A673 (cell line): ENCODE results near the gene VPS13C. TPM values are rescaled to one million over a fixed set of nuclear protein-coding genes. Genes with fewer than 3 reads are reported as not detected.

Experiments
- BruUV-seq: library from RNA; stranded (reverse); fragments of 400-500 nt; replicated peaks from 2 replicates; lab custom pipeline; 2021; lab: Mats Ljungman, UMichigan
- CTCF ChIA-PET: fragments of 300-600 bp; sonication (Branson Sonifier 250); formaldehyde crosslinking; loops from one replicate; lab custom pipeline; 2022; ENCODE audit warnings: antibody characterized with exemption; lab: Charles Lee
- POLR2A ChIA-PET: fragments of 300-600 bp; sonication (Branson Sonifier 250); formaldehyde crosslinking; loops from one replicate; lab custom pipeline; 2022; ENCODE audit warnings: antibody characterized with exemption; ENCODE audit not compliant: low non-redundant PET; lab: Charles Lee
- DNase-seq: peaks from one replicate; pipeline ENCODE4 v3.0.0-alpha.2; 2015; ENCODE audit warnings: low spot score
- H3K27ac ChIP-seq: fragments of 200-600 bp; sonication (generic); 2 replicates; pipeline ENCODE4 v1.5.1; 2016; ENCODE audit warnings: mixed run types, low read depth, mild to moderate bottlenecking, mixed read lengths, antibody characterized with exemption, low read length; ENCODE audit not compliant: poor library complexity, severe bottlenecking
- H3K27me3 ChIP-seq: fragments of 200-600 bp; sonication (generic); replicated peaks from 2 replicates; pipeline ENCODE4 v1.6.1; 2017; ENCODE audit warnings: mixed run types, low read depth, mild to moderate bottlenecking, mixed read lengths, antibody characterized with exemption, low read length; ENCODE audit not compliant: insufficient read depth, poor library complexity
- H3K36me3 ChIP-seq: fragments of 200-600 bp; sonication (generic); 2 replicates; pipeline ENCODE4 v1.6.1; 2016; ENCODE audit warnings: mixed run types, mild to moderate bottlenecking, mixed read lengths, antibody characterized with exemption, low read length; ENCODE audit not compliant: insufficient read depth, poor library complexity, severe bottlenecking
- H3K4me1 ChIP-seq: fragments of 200-600 bp; sonication (generic); 2 replicates; pipeline ENCODE4 v1.6.1; 2017; ENCODE audit warnings: mixed run types, mild to moderate bottlenecking, mixed read lengths, antibody characterized with exemption, low read length; ENCODE audit not compliant: insufficient read depth, poor library complexity, severe bottlenecking
- H3K4me3 ChIP-seq: fragments of 200-600 bp; sonication (generic); 2 replicates; pipeline ENCODE4 v1.5.1; 2016; ENCODE audit warnings: low read depth, mixed run types, mild to moderate bottlenecking, mixed read lengths, low read length; ENCODE audit not compliant: poor library complexity, severe bottlenecking
- H3K9me3 ChIP-seq: fragments of 200-600 bp; sonication (generic); 2 replicates; pipeline ENCODE4 v1.6.1; 2016; ENCODE audit warnings: mixed run types, low read depth, mild to moderate bottlenecking, mixed read lengths, antibody characterized with exemption, low read length; ENCODE audit not compliant: poor library complexity, severe bottlenecking
- CTCF ChIP-seq: fragments of 300-800, 200-600 bp; sonication (generic); conservative IDR thresholded peaks from 2 replicates; pipeline ENCODE4 v1.5.1; 2017; ENCODE audit warnings: low read depth, mild to moderate bottlenecking, antibody characterized with exemption, low read length, moderate library complexity, mixed read lengths
- EZH2 ChIP-seq: fragments of 200-600 bp; sonication (generic); IDR thresholded peaks from 2 replicates; pipeline ENCODE4 v1.6.1; 2017; ENCODE audit warnings: borderline replicate concordance, low read depth, mild to moderate bottlenecking, mixed read lengths, antibody characterized with exemption, low read length; ENCODE audit not compliant: poor library complexity, severe bottlenecking
- intact Hi-C: fragments of 100-400 bp; cut with micrococcal nuclease; formaldehyde crosslinking; loops from one replicate; pipeline ENCODE4 v1.10.0; 2022; ENCODE audit not compliant: unreplicated experiment
- total RNA-seq: library from RNA; stranded (reverse); gene quantifications from 2 replicates; pipeline ENCODE4 v1.2.3, GENCODE V29; 2021

VPS13C gene
- total RNA-seq, 1 experiment from 2014 or later = 31.0 TPM

DNA sequence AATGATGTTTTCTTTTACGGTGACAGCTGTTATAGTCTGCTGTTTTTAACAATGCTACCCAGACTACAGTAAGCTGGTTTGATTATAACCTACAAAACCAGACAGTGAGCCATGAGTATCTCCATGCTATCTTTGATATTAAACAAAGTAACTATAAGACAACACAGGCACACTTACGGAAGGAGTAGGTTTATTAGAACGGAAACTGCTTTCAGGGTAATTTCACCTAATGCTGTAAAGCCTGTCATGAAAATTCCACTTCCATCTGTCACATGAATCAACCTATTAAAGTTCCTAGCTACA lies 33.0 kb downstream of the VPS13C start:
- intact Hi-C loops = no loop called here
- no TSS peak for BruUV-seq
- Histone ChIP-seq H3K27ac (no peak overlapping the region), H3K9me3 (no peaks in the 10 kb centered on the region), H3K4me3 (no peak overlapping the region), H3K36me3 (no peaks in the 10 kb centered on the region), H3K4me1 (peaks cover 6% of the 10 kb centered on the region), H3K27me3 (no peaks in the 10 kb centered on the region)
- ChIA-PET CTCF (no interaction called here), POLR2A (no interaction called here)
- no peak for DNase-seq
- no peak for TF ChIP-seq EZH2
- no peak for TF ChIP-seq CTCF

DNA sequence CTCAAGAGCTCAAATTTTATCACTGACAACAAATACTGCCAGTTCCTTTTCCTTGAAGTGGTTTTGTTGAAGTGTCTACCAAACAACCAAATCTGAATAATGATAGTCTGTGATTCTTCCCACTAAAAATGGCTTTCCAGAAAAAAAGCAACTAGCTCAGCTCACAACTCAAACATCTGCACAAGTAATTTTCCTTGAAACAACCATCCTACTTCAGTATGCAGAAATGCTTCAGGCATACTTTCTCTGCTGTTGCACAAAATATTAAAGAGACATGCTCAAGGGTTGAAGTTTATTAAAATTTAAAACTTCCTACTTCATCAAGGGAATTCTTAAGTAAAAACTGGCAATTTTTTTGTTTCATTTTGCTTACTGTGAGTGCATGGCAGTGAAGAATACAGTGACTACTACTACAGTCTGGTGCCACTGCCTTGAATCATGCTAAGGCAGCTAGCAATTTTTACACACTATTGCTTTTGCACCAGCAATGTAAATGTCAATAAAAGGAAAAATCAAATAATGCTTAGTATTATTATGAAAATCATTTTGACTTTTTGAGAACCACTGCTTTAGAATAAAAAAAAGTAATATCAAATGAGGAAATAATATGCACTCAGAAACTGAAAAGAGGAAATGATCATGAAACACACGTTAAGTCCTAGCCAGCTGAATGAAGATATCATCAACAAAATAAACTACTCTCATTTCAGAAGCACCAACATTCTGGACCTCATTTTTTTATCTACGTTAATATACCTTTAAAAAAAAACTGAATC lies 33.6 kb downstream of the VPS13C start:
- ChIA-PET POLR2A (no interaction called here), CTCF (no interaction called here)
- no peak for TF ChIP-seq EZH2
- no peak for TF ChIP-seq CTCF
- Histone ChIP-seq H3K27me3 (no peaks in the 10 kb centered on the region), H3K9me3 (no peaks in the 10 kb centered on the region), H3K4me1 (peaks cover 6% of the 10 kb centered on the region), H3K36me3 (no peaks in the 10 kb centered on the region), H3K27ac (no peak overlapping the region), H3K4me3 (no peak overlapping the region)
- no peak for DNase-seq
- no TSS peak for BruUV-seq
- intact Hi-C loops = no loop called here

GRCh38 chr15:62021991-62022600 lies 38.2 kb downstream of the VPS13C start:
- Histone ChIP-seq H3K4me1 (no peaks in the 10 kb centered on the region), H3K4me3 (no peak overlapping the region), H3K9me3 (no peaks in the 10 kb centered on the region), H3K27me3 (no peaks in the 10 kb centered on the region), H3K27ac (no peak overlapping the region), H3K36me3 (no peaks in the 10 kb centered on the region)
- ChIA-PET POLR2A (no interaction called here), CTCF (no interaction called here)
- no TSS peak for BruUV-seq
- intact Hi-C loops = no loop called here
- peak; percentile 68 for TF ChIP-seq CTCF
- no peak for TF ChIP-seq EZH2
- DNase-seq = peak; percentile 51
